ENCODE results near the gene TAMALIN. TPM values are rescaled to one million over a fixed set of nuclear protein-coding genes. Genes with fewer than 3 reads are reported as not detected.

Gene TAMALIN
- total RNA-seq, 1 donor from 2014 or later: 11.1 TPM

GRCh38 chr12:52015532-52016041, 8.8 kb downstream of the TAMALIN start:
- Mint-ChIP-seq H3K4me1 (ENCODE audit: low read depth) (peaks cover 15% of the 10 kb centered on the region), H3K9me3 (ENCODE audit: low read depth) (no peaks in the 10 kb centered on the region), H3K4me3 (ENCODE audit: unreplicated experiment) (no peak overlapping the region), H3K27ac (ENCODE audit: unreplicated experiment) (no peak overlapping the region), H3K36me3 (ENCODE audit: low read depth) (no peaks in the 10 kb centered on the region), H3K27me3 (ENCODE audit: low read depth) (no peaks in the 10 kb centered on the region)
- TF ChIP-seq, protein P1, sequence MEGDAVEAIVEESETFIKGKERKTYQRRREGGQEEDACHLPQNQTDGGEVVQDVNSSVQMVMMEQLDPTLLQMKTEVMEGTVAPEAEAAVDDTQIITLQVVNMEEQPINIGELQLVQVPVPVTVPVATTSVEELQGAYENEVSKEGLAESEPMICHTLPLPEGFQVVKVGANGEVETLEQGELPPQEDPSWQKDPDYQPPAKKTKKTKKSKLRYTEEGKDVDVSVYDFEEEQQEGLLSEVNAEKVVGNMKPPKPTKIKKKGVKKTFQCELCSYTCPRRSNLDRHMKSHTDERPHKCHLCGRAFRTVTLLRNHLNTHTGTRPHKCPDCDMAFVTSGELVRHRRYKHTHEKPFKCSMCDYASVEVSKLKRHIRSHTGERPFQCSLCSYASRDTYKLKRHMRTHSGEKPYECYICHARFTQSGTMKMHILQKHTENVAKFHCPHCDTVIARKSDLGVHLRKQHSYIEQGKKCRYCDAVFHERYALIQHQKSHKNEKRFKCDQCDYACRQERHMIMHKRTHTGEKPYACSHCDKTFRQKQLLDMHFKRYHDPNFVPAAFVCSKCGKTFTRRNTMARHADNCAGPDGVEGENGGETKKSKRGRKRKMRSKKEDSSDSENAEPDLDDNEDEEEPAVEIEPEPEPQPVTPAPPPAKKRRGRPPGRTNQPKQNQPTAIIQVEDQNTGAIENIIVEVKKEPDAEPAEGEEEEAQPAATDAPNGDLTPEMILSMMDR (IDR thresholded peaks at IDR 0.05): no peak
- DNase-seq (ENCODE audit: low spot score): no peak

- H3K27ac Mint-ChIP-seq (ENCODE audit: unreplicated experiment): no peak overlapping the region
- H3K4me1 Mint-ChIP-seq (ENCODE audit: low read depth): peaks cover 10% of the 10 kb centered on the region
- TF ChIP-seq, protein P1 (IDR thresholded peaks at IDR 0.05): no peak
- no peaks in the 10 kb centered on the region for H3K36me3 Mint-ChIP-seq (ENCODE audit: low read depth)
- H3K9me3 Mint-ChIP-seq (ENCODE audit: low read depth): no peaks in the 10 kb centered on the region
- H3K27me3 Mint-ChIP-seq (ENCODE audit: low read depth): no peaks in the 10 kb centered on the region
- no peak for DNase-seq (ENCODE audit: low spot score)
- no peak overlapping the region for H3K4me3 Mint-ChIP-seq (ENCODE audit: unreplicated experiment)
Observed at GRCh38 chr12:52018433-52019112, 11.8 kb downstream of the TAMALIN start.

DNA sequence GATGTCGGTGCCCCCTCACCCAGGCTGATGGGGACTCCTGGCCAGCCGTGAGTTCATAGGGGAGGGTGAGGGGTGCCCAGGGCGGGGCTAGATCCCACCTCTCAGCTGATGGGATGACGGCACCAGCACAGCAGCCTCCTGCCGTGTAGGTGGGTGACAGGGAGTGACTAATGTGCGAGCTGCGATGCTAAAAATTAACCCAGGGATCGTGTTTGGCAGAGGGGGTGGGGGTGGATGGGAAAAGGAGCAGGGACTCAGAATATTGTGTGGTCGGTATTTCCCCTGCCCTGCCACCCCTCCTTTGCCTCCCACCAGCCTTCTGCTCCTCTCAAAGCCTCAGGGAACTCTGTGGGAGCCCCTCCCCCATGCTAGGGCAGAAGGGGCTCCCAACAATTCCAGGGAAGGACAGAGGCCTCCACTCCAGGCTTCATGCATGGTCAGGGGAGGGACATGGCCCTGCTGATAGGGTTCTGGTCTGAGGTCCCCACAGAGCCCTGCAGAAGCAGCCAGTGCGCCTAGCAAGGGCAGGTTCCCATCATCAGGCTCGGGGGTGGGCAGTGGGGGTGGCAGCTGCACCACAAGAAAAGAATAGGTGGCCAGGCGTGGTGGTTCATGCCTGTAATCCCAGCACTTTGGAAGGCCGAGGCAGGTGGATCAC, 12.5 kb downstream of the TAMALIN start:
- no peak overlapping the region for H3K27ac Mint-ChIP-seq (ENCODE audit: unreplicated experiment)
- no peaks in the 10 kb centered on the region for H3K27me3 Mint-ChIP-seq (ENCODE audit: low read depth)
- TF ChIP-seq, protein P1 (IDR thresholded peaks at IDR 0.05): no peak
- H3K36me3 Mint-ChIP-seq (ENCODE audit: low read depth): no peaks in the 10 kb centered on the region
- H3K4me3 Mint-ChIP-seq (ENCODE audit: unreplicated experiment): no peak overlapping the region
- H3K9me3 Mint-ChIP-seq (ENCODE audit: low read depth): no peaks in the 10 kb centered on the region
- peaks cover 14% of the 10 kb centered on the region for H3K4me1 Mint-ChIP-seq (ENCODE audit: low read depth)
- DNase-seq (ENCODE audit: low spot score): no peak

GRCh38 chr12:52020539-52021336, 14.0 kb downstream of the TAMALIN start:
- H3K36me3 Mint-ChIP-seq (ENCODE audit: low read depth): no peaks in the 10 kb centered on the region
- no peaks in the 10 kb centered on the region for H3K27me3 Mint-ChIP-seq (ENCODE audit: low read depth)
- DNase-seq (ENCODE audit: low spot score): no peak
- no peaks in the 10 kb centered on the region for H3K9me3 Mint-ChIP-seq (ENCODE audit: low read depth)
- no peak overlapping the region for H3K4me3 Mint-ChIP-seq (ENCODE audit: unreplicated experiment)
- H3K27ac Mint-ChIP-seq (ENCODE audit: unreplicated experiment): no peak overlapping the region
- H3K4me1 Mint-ChIP-seq (ENCODE audit: low read depth): peaks cover 20% of the 10 kb centered on the region
- TF ChIP-seq, protein P1 (IDR thresholded peaks at IDR 0.05): peak; percentile 81

- no peak for DNase-seq (ENCODE audit: low spot score)
- no peaks in the 10 kb centered on the region for H3K27me3 Mint-ChIP-seq (ENCODE audit: low read depth)
- H3K4me3 Mint-ChIP-seq (ENCODE audit: unreplicated experiment): peak overlapping the region; percentile 74
Observed at GRCh38 chr12:52022841-52023181, 16.1 kb downstream of the TAMALIN start.

More at GRCh38 chr12:52022841-52023181, 16.1 kb downstream of the TAMALIN start:
- no peaks in the 10 kb centered on the region for H3K36me3 Mint-ChIP-seq (ENCODE audit: low read depth)
- peaks cover 27% of the 10 kb centered on the region for H3K4me1 Mint-ChIP-seq (ENCODE audit: low read depth)
- H3K9me3 Mint-ChIP-seq (ENCODE audit: low read depth): no peaks in the 10 kb centered on the region
- TF ChIP-seq, protein P1 (IDR thresholded peaks at IDR 0.05): no peak
- no peak overlapping the region for H3K27ac Mint-ChIP-seq (ENCODE audit: unreplicated experiment)

Data from chondrocyte (in vitro differentiated cells).